Lung (tissue), 12 donors: ENCODE results near the gene FARP1. TPM values are rescaled to one million over a fixed set of nuclear protein-coding genes. Genes with fewer than 3 reads are reported as not detected.
A peak's percentile ranks its signal among the peaks of the same experiment; 100 is the strongest.

ENCODE experiments used
- ATAC-seq: fragments of 200-7000 bp; cut with Tn5 transposase; one replicate; pipeline ENCODE4 v1.9.1; 2020; ENCODE audit warnings: moderate number of reproducible peaks; ENCODE audit not compliant: insufficient read depth, low FRiP score
- DNase-seq, 3 donors: peaks; one replicate each; pipeline ENCODE4 v3.0.0-alpha.2; 2013 to 2017
- H3K27ac ChIP-seq, 2 donors: one replicate each; pipeline ENCODE4 v1.5.1; 2013; ENCODE audit warnings: mild to moderate bottlenecking in 2 of 2, moderate library complexity in 2 of 2, control low read depth in 1 of 2, inconsistent platforms in 1 of 2, low read depth in 1 of 2, low read length in 1 of 2
- H3K27me3 ChIP-seq, 3 donors: one replicate each; pipeline ENCODE4 v1.5.1; 2013; ENCODE audit warnings: low read length in 2 of 3; ENCODE audit not compliant: control insufficient read depth in 3 of 3, insufficient read depth in 3 of 3
- H3K36me3 ChIP-seq, 4 donors: one replicate each; pipeline ENCODE4 v1.5.1; 2013; ENCODE audit warnings: low read length in 4 of 4, mild to moderate bottlenecking in 1 of 4, moderate library complexity in 1 of 4; ENCODE audit not compliant: control insufficient read depth in 4 of 4, insufficient read depth in 4 of 4
- H3K4me1 ChIP-seq, 5 donors: one replicate each; pipeline ENCODE4 v1.5.1; 2013; ENCODE audit warnings: low read length in 5 of 5, mild to moderate bottlenecking in 2 of 5, moderate library complexity in 1 of 5; ENCODE audit not compliant: control insufficient read depth in 5 of 5, insufficient read depth in 5 of 5
- H3K4me3 ChIP-seq: one replicate; pipeline ENCODE4 v1.5.1; 2013; ENCODE audit warnings: mild to moderate bottlenecking, control low read depth, moderate library complexity
- H3K9ac ChIP-seq, 2 donors: one replicate each; pipeline ENCODE4 v1.5.1; 2013; ENCODE audit warnings: low read length in 2 of 2, control low read depth in 1 of 2; ENCODE audit not compliant: insufficient read depth in 1 of 2
- H3K9me3 ChIP-seq, 4 donors: one replicate each; pipeline ENCODE4 v1.5.1; 2013; ENCODE audit warnings: low read length in 3 of 4, mild to moderate bottlenecking in 1 of 4, moderate library complexity in 1 of 4; ENCODE audit not compliant: control insufficient read depth in 4 of 4, insufficient read depth in 3 of 4
- CTCF ChIP-seq: IDR thresholded peaks from 2 replicates; pipeline ENCODE4 v1.5.1; 2012; ENCODE audit warnings: mild to moderate bottlenecking; ENCODE audit errors: control extremely low read depth, extremely low read depth
- WGBS, 2 donors: extraction: QIAGEN DNeasy Blood & Tissue Kit; methylation state at CpG; one replicate each; pipeline ENCODE4 v1.1.7; 2013; 5-methylcytosine and 5-hydroxymethylcytosine counted together
- polyA plus RNA-seq, 2 donors: library from polyadenylated mRNA; stranded (reverse); fragments of 200-250 nt; gene quantifications; one replicate each; pipeline ENCODE4 v1.2.1, GENCODE V29; 2013
- total RNA-seq, 2 donors: library from RNA; depleted of rRNA in 1 of 2; stranded (reverse); fragments of >200 nt in 1 of 2; gene quantifications; one replicate each; pipeline ENCODE4 v1.2.1, GENCODE V29; 2014 to 2021
- donor health status: control.
- donor health status: control.
- donor health status: Bipolar disorder and iron deficiency.
- donor health status: healthy.
- donor health status: DM: yes; HTN: yes; CAD: no.

Gene FARP1
- total and polyA plus RNA-seq, 4 donors: 20.8 to 102 (median 54.4) TPM

GRCh38 chr13:98195054-98195791 is 52.3 kb downstream of the FARP1 start:
- Histone ChIP-seq H3K36me3 (no peaks in the 10 kb centered on the region), H3K27me3 (no peaks in the 10 kb centered on the region), H3K27ac (no peak overlapping the region), H3K4me1 (peaks cover 0 to 24% (median 8%) of the 10 kb centered on the region in 5 donors), H3K4me3 (no peak overlapping the region), H3K9me3 (no peaks in the 10 kb centered on the region), H3K9ac (no peak overlapping the region)
- no peak for DNase-seq
- TF ChIP-seq CTCF: no peak
- 76 to 78% methylated on average over 10 of the region's 10 CpGs for WGBS, 2 donors
- no peak for ATAC-seq

DNA sequence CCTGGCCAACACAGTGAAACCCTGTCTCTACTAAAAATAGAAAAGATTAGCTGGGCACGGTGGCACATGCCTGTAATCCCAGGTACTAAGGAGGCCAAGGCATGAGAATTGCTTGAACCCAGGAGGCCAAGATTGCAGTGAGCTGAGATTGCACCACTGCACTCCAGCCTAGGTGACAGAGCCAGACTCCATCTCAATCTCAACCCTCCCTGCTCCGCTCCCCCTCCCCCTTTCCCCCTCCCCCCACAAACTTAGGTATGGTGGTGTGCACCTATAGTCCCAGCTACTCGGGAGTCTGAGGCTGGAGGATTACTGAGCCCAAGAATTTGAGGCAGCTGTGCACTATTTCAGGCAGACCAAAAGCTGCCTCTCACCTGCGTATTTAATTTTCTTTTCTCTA is 55.8 kb downstream of the FARP1 start:
- Histone ChIP-seq H3K4me3 (no peak overlapping the region), H3K9me3 (no peaks in the 10 kb centered on the region), H3K27me3 (no peaks in the 10 kb centered on the region), H3K36me3 (no peaks in the 10 kb centered on the region), H3K4me1 (peaks cover 0 to 35% (median 8%) of the 10 kb centered on the region in 5 donors), H3K9ac (no peak overlapping the region), H3K27ac (no peak overlapping the region)
- DNase-seq: no peak
- 81 to 84% methylated on average over 3 to 4 of the region's 4 CpGs for WGBS, 2 donors
- TF ChIP-seq CTCF: no peak
- ATAC-seq: no peak

DNA sequence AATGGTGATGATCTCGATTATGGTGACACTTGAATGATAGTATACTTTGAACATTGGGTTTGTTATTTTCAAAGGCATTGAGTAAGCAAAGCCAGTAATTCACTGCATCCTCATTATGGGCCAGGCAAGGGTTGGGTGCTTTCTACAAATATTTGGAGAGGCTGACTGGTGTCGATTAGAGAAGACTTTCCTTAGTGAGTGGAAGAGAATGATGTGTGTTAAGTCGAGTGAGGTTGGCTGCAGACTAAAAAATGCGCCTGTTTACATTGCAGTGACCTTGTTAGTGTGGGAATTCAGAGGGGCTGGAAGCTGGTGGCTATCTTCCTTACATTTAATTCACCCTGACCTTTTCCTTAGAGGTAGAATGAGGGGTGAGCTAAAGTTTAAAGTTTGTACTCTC is 56.6 kb downstream of the FARP1 start:
- DNase-seq: peak in 2 of 3 donors; percentile 50 to 58
- H3K36me3 ChIP-seq: no peaks in the 10 kb centered on the region
- H3K27ac ChIP-seq: no peak overlapping the region
- H3K4me1 ChIP-seq: peaks cover 0 to 35% (median 10%) of the 10 kb centered on the region in 5 donors
- WGBS, 2 donors: 42 to 59% methylated on average over 4 of the region's 4 CpGs
- no peak overlapping the region for H3K9ac ChIP-seq
- TF ChIP-seq CTCF: no peak
- no peaks in the 10 kb centered on the region for H3K27me3 ChIP-seq
- ATAC-seq: no peak
- H3K4me3 ChIP-seq: no peak overlapping the region
- H3K9me3 ChIP-seq: no peaks in the 10 kb centered on the region
